Heart right ventricle (tissue), 16 donors: ENCODE data around the gene RPS3. TPM values are rescaled to one million over a fixed set of nuclear protein-coding genes. Genes with fewer than 3 reads are reported as not detected.
A peak's percentile ranks its signal among the peaks of the same experiment; 100 is the strongest.

Source experiments
- ATAC-seq, 8 donors: fragments of 200-7000 bp; cut with Tn5 transposase; one replicate each; pipeline ENCODE4 v1.9.1; 2020; ENCODE audit warnings: mild to moderate bottlenecking in 8 of 8, moderate library complexity in 8 of 8, moderate number of reproducible peaks in 1 of 8
- DNase-seq, 2 donors: peaks; one replicate each; pipeline ENCODE4 v3.0.0-alpha.2; 2020
- H3K27ac ChIP-seq, 10 donors: fragments of 200-600 bp; sonication (generic) in 2 of 10; one replicate each; pipeline versions ENCODE4 v1.5.0 to v1.8.0; 2020 to 2022; ENCODE audit warnings: mild to moderate bottlenecking in 3 of 10
- H3K27me3 ChIP-seq, 7 donors: fragments of 200-600 bp; one replicate each; pipeline ENCODE4 v1.8.0; 2021 to 2022; ENCODE audit warnings: mild to moderate bottlenecking in 2 of 7
- H3K36me3 ChIP-seq, 9 donors: fragments of 200-600 bp; sonication (generic) in 1 of 9; one replicate each; pipeline versions ENCODE4 v1.5.0 to v1.8.0; 2020 to 2022; ENCODE audit warnings: mild to moderate bottlenecking in 2 of 9
- H3K4me1 ChIP-seq, 9 donors: fragments of 200-600 bp; sonication (generic) in 1 of 9; one replicate each; pipeline versions ENCODE4 v1.5.0 to v1.8.0; 2020 to 2022; ENCODE audit warnings: mild to moderate bottlenecking in 4 of 9
- H3K4me3 ChIP-seq, 10 donors: fragments of 200-600 bp; sonication (generic) in 2 of 10; one replicate each; pipeline versions ENCODE4 v1.5.0 to v1.8.0; 2020 to 2022; ENCODE audit warnings: mild to moderate bottlenecking in 7 of 10, moderate library complexity in 2 of 10
- H3K9me3 ChIP-seq, 11 donors: fragments of 200-600 bp in 10 of 11; sonication (generic) in 2 of 11; one replicate each; pipeline versions ENCODE4 v1.5.0 to v1.8.0; 2013 to 2022; ENCODE audit warnings: mild to moderate bottlenecking in 2 of 11, control low read depth in 1 of 11, moderate library complexity in 1 of 11
- WGBS, 2 donors: extraction: QIAGEN DNeasy Blood & Tissue Kit; methylation state at CpG; one replicate each; pipeline ENCODE4 v1.1.7; 2013; ENCODE audit warnings: inconsistent platforms in 1 of 2; 5-methylcytosine and 5-hydroxymethylcytosine counted together
- intact Hi-C, 10 donors: fragments of 100-400 bp; cut with DNase I; formaldehyde crosslinking; loops; one replicate each; pipeline versions ENCODE4 v1.11.1 to v1.14.2; 2022
- long read RNA-seq, 3 donors: library from polyadenylated mRNA; unstranded; transcript quantifications; one replicate each; pipeline ENCODE4 v2.0.0, GENCODE V29; 2020 to 2021
- polyA plus RNA-seq, 2 donors: library from polyadenylated mRNA; stranded (reverse); fragments of 200-250 nt; gene quantifications; one replicate each; pipeline ENCODE4 v1.2.3, GENCODE V29; 2013
- total RNA-seq, 10 donors: library from RNA; stranded (reverse); fragmentation: NEBNext Ultra II Directional in 3 of 10; extraction: Animal tissue kit (Norgen Biotek cat#: 25700) in 3 of 10; gene quantifications; one replicate each; pipeline versions ENCODE4 v1.2.1 to v1.2.4, GENCODE V29; 2021 to 2023
- TF ChIP-seq, protein P1 (sequence below), 9 donors: fragments of 200-600 bp; sonication (generic) in 2 of 9; IDR thresholded peaks; one replicate each; pipeline versions ENCODE4 v1.5.0 to v1.8.0; 2021 to 2022; ENCODE audit warnings: antibody characterized with exemption in 9 of 9, mild to moderate bottlenecking in 5 of 9, moderate library complexity in 1 of 9
- donor health status: Arrhythmogenic right ventricular cardiomyopathy.
- donor health status: ischemic (EF 13 %, LVEDD 7.1; RV severe dilation, severe dysfunction).
- donor health status: healthy with polysubstance abuse.
- donor health status: DM: no; HTN: yes; CAD: no.
- donor health status: DM: no; HTN: no; CAD: no.
- donor health status: ischemic (EF 25% LVEDD 6.9; RV normal size, moderate dysfunction).
- donor health status: ischemic (EF 25% LVEDD 5.7; RV mildly dilated, moderate dysfunction).
- donor health status: healthy.
- donor health status: DM: yes; HTN: yes; CAD: no.
- donor health status: Ischemic cardiomyopathy.
- donor health status: ischemic (EF 35%, LVEDD 5.7; RV mildly dilated, moderate dysfunction).
- donor health status: nonischemic (EF 11% LVEDD 7.7; RV severe dilation, severe dysfunction).
- donor health status: DM: yes; HTN: yes; CAD: no.
- donor health status: PGD.
- donor health status: ischemic (EF 29% LVEDD 5.4; RV normal size, mild dysfunction).
- donor health status: nonischemic (EF 23%, LVEDD 6.1; RV moderate dilation, normal function).

RPS3 gene
- total RNA-seq (1,000 to 10,000 TPM in 2 of 10 donors, 100 to 1,000 TPM in 8; 803 to 1,301 (median 939) TPM), polyA plus RNA-seq (1,000 to 10,000 TPM in 1 of 2 donors, 100 to 1,000 TPM in 1; 698 to 1,945 TPM)
- long read RNA-seq, donor 1, transcript RPS3-217 (7 exons, 2,097 nt) = major isoform, 329 of 355 reads
- long read RNA-seq, donor 1, partial matches to known transcripts = 20 of 355 reads
- long read RNA-seq, donor 1, other reads (novel, unspliced or antisense) = 2 of 355 reads
- long read RNA-seq, donor 2, transcript RPS3-217 (7 exons, 2,097 nt) = major isoform, 371 of 406 reads
- long read RNA-seq, donor 2, partial matches to known transcripts = 29 of 406 reads
- long read RNA-seq, donor 2, other reads (novel, unspliced or antisense) = 2 of 406 reads
- long read RNA-seq, donor 3, transcript RPS3-209 (7 exons, 1,306 nt) = minor isoform, 24 of 265 reads
- long read RNA-seq, donor 3, transcript RPS3-217 (7 exons, 2,097 nt) = major isoform, 231 of 265 reads
- long read RNA-seq, donor 3, partial matches to known transcripts = 5 of 265 reads
- long read RNA-seq, donor 3, other reads (novel, unspliced or antisense) = 2 of 265 reads

DNA sequence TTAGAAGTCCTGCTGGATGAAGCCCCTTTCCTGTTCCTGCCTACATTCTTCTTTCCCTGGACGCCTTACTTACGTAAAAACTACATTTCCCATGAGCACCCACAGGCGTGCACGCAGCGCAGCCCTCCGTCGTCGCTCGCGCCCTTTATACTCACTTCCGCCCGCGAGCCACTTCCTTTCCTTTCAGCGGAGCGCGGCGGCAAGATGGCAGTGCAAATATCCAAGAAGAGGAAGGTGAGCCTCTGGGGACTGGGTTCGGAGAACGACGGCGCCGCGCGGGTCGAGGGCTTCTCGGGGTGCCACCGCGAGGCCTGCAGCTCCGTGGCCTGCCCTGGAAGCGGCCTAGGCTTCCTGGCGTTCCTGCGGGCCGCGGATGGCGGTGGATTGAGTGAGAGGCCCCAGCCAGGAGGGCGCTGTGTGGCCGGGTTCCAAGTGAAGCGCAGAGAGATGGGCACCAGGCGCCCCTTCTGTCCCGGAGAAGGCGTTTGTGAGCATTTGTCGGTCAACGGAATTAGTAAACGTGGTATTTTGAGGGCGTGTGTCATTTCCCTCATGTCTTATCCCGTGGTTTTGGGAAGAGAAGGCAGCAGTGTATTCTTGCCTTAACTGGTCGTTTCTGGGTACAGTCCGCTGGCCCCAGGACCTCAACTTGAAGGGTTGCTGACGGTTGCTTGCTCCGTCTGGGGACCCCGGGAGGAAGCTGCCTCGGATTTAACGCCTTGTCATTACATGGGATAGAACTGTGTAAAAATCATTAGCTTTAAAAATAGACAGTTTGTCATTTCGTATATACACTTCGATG, at the start of gene RPS3:
Gene RPS3, plus strand, starts transcription at position 175 of the 802 bp plus-strand sequence. Its CDS starts 30 bp downstream, at position 205.
- ATAC-seq = peak; percentile 96 to 99 (median 98)
- Histone ChIP-seq H3K4me1 (peaks cover 8 to 44% (median 29%) of the 10 kb centered on the region in 9 donors), H3K27me3 (no peaks in the 10 kb centered on the region), H3K27ac (peak within 1 kb of the TSS; percentile 42 to 98 (median 91)), H3K4me3 (peak within 1 kb of the TSS; percentile 53 to 87 (median 78)), H3K36me3 (peaks cover 0 to 41% (median 29%) of the 10 kb centered on the region in 9 donors), H3K9me3 (no peaks in the 10 kb centered on the region)
- TF ChIP-seq, protein P1, sequence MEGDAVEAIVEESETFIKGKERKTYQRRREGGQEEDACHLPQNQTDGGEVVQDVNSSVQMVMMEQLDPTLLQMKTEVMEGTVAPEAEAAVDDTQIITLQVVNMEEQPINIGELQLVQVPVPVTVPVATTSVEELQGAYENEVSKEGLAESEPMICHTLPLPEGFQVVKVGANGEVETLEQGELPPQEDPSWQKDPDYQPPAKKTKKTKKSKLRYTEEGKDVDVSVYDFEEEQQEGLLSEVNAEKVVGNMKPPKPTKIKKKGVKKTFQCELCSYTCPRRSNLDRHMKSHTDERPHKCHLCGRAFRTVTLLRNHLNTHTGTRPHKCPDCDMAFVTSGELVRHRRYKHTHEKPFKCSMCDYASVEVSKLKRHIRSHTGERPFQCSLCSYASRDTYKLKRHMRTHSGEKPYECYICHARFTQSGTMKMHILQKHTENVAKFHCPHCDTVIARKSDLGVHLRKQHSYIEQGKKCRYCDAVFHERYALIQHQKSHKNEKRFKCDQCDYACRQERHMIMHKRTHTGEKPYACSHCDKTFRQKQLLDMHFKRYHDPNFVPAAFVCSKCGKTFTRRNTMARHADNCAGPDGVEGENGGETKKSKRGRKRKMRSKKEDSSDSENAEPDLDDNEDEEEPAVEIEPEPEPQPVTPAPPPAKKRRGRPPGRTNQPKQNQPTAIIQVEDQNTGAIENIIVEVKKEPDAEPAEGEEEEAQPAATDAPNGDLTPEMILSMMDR (IDR thresholded peaks at IDR 0.05) = peak in 4 of 9 donors; percentile 8 to 46 (median 38)
- 0 to 1% methylated on average over 55 of the region's 55 CpGs for WGBS, 2 donors
- intact Hi-C loops = loop anchor here in 5 of 10 donors (2.0 to 10.0 kb wide), 4 partner anchors 45 to 133 kb away; partner anchors contain the start of gene GDPD5 (in 1 of the 5)
- peak; percentile 89 to 92 for DNase-seq

DNA sequence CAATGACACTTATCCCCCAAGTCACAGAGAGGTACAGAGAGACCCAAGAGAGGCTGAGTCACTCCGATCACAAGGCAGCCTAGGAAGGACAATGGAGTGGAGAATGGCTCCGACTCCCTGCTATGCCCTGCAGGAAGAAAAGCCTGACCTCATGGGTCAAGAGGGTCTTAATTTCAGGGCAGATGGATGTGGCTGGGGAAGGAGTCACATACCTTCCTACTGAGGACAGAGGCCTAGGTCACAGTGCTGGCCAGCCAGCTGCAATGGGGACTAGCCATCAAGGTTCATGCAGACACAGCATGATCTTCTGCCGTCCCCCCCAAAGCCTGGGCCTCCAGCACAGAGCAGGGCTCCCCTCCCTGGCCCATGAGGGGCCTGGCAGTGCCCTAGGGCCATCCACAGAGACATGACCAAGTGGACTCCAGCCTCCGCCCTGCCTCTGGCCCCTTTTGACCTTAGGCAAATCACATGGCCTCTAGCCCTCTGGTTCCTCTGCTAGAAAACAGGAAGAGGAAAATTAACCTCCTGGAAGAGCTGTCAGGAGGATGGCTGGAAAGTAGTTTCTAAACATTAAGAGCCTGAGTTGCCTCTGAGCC, 49.7 kb upstream of the RPS3 start:
- no peaks in the 10 kb centered on the region for H3K9me3 ChIP-seq
- ATAC-seq (peak in 4 of 8 donors; percentile 5 to 18 (median 6)), DNase-seq (peak in 1 of 2 donors; percentile 37)
- intact Hi-C loops = loop anchor here in 1 of 10 donors (5.0 kb wide), 1 partner anchor 37 kb away; no protein-coding TSS in a partner anchor
- peaks cover 0 to 11% (median 0%) of the 10 kb centered on the region in 9 donors for H3K36me3 ChIP-seq
- no peaks in the 10 kb centered on the region for H3K27me3 ChIP-seq
- H3K4me3 ChIP-seq = peak overlapping the region in 8 of 10 donors; percentile 62 to 91 (median 82)
- peak overlapping the region; percentile 57 to 95 (median 92) for H3K27ac ChIP-seq
- TF ChIP-seq, protein P1 (IDR thresholded peaks at IDR 0.05) = no peak
- peaks cover 33 to 82% (median 65%) of the 10 kb centered on the region in 9 donors for H3K4me1 ChIP-seq
- 58 to 79% methylated on average over 4 of the region's 4 CpGs for WGBS, 2 donors

DNA sequence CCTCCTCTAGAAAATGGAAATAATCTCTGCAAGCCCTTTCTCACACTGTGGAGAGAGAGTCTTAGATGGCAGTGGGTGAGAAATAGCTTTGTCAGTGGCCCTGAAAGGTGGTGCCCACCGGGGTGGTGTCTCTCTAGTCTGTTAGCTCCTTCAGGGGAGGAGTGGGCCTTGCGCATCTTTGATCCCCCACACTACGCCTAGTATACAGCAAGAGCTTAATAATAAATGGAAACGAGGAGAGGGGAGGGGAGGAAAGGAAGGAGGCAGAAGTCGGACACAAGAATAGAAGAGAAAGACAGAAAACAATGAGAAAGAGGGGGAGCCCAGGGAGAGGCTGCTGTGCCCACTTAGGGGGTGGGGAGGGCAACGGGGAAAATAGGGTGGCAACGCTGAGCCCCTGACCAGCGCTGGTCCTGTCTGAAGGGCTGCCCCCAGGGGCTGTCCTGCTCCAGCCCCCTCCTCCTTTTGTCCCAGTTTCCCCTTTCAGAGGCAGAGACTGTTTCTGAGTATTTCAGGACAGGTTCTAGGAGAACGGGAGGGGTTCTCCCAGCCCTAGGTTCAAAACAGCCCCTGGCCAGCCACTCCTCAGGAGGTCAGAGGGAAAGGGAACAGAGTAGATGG, 49.1 kb upstream of the RPS3 start:
- Histone ChIP-seq H3K27ac (peak overlapping the region; percentile 57 to 95 (median 92)), H3K4me3 (peak overlapping the region; percentile 62 to 91 (median 81)), H3K9me3 (no peaks in the 10 kb centered on the region), H3K27me3 (no peaks in the 10 kb centered on the region), H3K4me1 (peaks cover 33 to 76% (median 59%) of the 10 kb centered on the region in 9 donors), H3K36me3 (peaks cover 0 to 11% (median 0%) of the 10 kb centered on the region in 9 donors)
- no peak for DNase-seq
- WGBS, 2 donors = 45 to 74% methylated on average over 9 of the region's 9 CpGs
- TF ChIP-seq, protein P1 (IDR thresholded peaks at IDR 0.05) = no peak
- no peak for ATAC-seq
- intact Hi-C loops = no loop called here
